HG02610 (cell line): ENCODE results near the gene CLK2.
"Not testable (repeated sequence)": the region's sequence is repeated elsewhere in the genome, so short reads cannot be mapped to it uniquely, and the experiment has no call there.

ENCODE experiments used
- ATAC-seq: cut with Tn5 transposase; IDR thresholded peaks from one replicate; pipeline ENCODE4 v1.9.1; 2021; ENCODE audit warnings: mild to moderate bottlenecking, moderate library complexity; ENCODE audit not compliant: unreplicated experiment

Gene CLK2

DNA sequence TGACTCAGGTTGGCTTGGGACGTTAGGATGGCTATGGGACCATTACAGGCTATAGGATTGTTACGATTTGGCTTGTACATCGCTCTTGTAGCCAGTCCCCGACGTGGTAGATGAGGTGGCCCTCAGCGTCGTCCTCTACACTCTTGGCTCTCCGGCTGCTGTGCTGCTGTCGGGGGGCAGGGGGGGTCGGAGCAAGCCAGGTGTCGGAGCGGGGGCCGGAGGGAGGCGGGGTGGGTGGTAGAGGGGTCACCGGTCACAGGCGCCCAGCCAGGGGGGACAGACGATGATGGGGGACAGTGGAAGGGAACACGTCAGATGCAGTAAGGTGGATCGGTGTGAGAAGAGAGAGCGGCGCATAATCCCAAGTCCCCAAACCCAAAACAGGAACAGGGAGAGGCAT, 4.7 kb downstream of the CLK2 start:
- no peak for ATAC-seq

DNA sequence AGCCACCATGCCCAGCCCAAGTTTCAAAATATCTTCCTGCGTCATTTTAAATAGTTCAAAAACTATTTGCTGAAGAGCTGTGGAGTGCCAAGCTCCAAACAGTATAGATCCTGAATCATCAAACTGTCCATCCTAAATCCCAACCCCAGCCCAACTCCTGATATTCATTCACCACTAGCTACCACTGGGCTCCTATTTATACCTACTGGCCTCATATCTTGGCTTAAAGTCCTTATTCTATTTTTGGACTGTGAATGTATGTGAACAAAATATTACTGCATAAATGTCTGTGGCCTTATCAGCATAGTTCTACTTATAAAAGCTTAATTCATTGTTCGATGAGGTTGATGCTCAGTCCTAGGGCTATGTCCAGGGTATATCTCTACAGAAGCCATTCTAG, 5.9 kb downstream of the CLK2 start:
- no peak for ATAC-seq

DNA sequence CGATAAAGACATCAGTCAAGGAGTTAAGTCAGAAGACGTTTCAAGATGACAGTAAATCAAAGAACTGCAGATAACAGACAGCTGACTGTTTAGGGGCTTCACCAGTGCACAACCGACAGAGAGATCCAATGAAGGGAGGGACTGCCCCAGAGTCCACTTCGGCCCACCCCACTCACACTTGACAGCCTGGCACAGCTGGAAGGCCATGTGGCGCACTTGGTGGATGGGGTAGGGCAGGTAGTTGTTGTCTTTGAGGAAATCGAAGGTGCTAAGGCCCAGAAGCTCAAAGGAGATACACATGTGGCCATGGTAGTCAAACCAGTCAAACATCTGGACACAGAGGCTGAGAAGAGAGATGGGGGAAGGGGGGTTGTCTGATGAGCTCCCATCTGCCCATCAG, 6.8 kb downstream of the CLK2 start:
- ATAC-seq, result no peak

- ATAC-seq, result no peak
Measured at GRCh38 chr1:155263067-155263466, 10.2 kb downstream of the CLK2 start.

DNA sequence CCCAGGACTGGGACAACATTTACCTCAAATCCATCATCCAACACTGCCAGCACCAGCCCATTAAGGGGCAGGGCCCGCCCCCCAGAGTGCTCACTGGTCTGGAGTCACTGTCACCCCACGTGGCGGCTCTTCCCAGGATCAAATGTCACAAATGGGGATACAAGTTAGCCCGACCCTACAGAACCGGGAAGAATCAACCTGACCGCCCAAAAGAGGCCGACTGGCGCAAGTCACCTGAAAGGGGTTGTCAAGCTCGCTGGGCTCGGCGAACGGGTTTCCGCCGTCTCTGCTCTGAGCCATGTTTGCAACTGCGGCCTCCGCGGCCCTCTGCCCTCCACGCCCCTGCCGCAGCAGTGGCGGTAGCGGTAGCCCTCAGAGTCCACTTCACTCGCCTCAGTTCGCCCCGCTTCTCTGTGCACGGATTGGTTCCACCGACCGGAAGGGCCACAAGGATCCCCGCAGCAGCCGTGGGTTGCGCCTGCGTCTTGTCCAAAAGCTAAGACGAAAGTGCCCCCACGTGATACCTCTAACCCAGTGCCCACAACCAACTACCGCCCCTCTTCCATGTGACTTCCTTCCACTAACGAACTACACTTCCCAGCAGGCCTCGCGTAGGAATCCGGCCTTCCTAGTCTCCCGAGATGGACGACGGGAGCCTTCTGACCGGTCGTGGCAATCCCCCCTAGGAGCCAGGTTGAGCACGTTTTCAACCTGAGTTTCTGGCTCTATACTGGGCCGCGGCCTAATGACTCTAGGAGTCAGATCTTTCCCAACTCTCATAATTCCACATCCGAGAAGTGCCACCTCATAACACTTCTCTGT, 11.2 kb downstream of the CLK2 start, which contains the start of gene SCAMP3:
Gene SCAMP3 (minus strand): TSS at position 509 of the 822 bp plus-strand sequence. CDS start 209 bp downstream, at position 300.
- ATAC-seq, result peak; percentile 90

GRCh38 chr1:155261493-155261851, 11.8 kb downstream of the CLK2 start:
- peak; percentile 10 for ATAC-seq

GRCh38 chr1:155260276-155260675, 13.0 kb downstream of the CLK2 start:
- ATAC-seq, result no peak

GRCh38 chr1:155256058-155256852, 17.0 kb downstream of the CLK2 start:
- ATAC-seq, result no peak

- peak; percentile 64 for ATAC-seq
Measured at GRCh38 chr1:155255243-155256007, 17.9 kb downstream of the CLK2 start, which contains the start of gene ENTREP3. Gene ENTREP3, minus strand, starts transcription at chr1:155255483. Its CDS starts 606 bp downstream, at chr1:155254877.

DNA sequence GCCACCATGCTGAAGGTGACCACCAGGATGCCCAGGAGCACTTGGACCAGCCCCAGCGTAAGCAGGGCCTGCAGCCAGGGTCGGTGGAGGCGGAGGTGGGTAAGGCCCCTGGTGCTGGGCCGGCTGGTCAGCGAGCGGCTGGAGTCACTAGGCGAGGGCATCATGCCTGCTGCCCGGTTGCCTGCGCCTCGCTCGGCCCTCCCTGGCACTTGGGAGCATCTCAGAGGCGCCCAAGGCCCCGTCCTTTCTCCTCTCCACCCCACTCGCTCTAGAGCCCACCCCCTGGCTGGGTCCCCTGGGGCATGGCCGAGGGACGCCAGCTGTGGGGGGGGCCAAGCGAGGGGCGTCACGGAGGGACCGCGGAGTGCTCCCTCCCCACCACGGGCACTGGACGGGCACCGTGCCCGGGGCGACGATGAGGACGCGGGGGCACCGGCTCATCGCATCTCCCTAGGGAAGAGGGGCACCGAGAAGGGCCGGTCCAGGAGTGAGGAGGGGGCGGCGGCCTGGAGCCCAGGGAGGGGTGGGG, 18.5 kb downstream of the CLK2 start:
- no peak for ATAC-seq

DNA sequence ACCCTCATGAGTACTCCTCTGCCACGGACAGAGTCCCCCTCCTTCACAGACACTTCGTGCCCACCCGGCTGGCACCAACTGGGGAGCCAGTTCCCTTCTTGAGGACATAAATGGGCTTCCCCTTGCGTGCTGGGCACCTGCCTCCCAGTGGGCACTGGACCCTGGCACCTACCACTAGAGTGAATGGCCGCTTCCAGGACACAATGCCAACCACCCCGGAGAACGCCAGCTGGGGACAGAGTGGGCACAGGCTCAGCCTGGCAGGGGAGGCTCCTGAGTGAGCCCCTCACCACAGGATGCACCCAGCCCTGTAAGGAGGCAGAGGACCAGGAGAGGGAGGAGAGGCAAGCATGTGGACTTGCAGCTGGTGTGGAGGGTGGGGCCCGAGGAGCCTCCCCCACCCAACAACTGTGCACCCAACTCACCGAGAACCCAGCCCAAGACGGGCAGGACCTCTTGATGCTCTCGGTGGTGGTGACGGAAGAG, 19.0 kb downstream of the CLK2 start:
- ATAC-seq, result no peak

DNA sequence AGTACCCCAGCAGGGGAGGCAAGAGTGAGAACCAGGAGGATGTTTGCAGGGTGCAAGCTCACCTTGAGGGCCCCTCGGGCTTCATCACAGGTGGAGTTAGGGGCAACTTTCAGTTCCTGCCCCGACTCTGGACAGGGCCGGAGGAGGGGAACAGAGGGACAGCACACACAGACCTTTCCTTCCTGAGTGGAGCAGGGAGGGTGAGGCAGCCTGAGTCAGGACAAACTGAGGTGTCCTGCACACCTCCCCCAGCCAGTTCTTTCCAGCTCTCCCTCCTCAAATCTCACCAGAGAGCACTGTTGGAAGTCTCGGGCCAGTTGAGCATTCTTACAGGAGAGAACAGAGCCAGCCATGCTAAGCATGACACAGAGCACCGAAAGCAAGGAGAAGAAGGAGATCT, 19.5 kb downstream of the CLK2 start:
- ATAC-seq, result no peak

- no peak for ATAC-seq
Measured at GRCh38 chr1:155253208-155253607, 20.1 kb downstream of the CLK2 start.

DNA sequence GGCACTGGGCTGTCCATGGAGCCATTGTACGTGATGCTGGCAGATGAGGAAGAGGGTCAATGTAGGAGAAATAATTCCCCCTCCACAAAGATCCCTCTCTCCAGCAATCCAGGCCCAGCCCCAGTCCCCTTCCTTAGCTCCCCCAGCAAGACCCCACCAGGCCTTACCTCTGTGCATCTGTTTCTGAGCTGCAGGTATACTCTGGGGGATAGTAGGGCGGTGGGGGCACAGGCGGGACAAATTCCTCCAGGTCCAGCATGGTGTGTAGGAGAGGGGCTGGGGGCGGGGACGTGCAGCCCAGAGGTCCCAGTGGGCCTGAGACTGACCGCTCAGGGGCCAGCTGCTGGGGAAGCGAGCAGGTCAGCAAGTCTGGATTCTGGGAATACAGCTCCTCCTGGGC, 21.7 kb downstream of the CLK2 start:
- ATAC-seq, result no peak

GRCh38 chr1:155250633-155251449, 22.5 kb downstream of the CLK2 start:
- peak; percentile 83 for ATAC-seq

DNA sequence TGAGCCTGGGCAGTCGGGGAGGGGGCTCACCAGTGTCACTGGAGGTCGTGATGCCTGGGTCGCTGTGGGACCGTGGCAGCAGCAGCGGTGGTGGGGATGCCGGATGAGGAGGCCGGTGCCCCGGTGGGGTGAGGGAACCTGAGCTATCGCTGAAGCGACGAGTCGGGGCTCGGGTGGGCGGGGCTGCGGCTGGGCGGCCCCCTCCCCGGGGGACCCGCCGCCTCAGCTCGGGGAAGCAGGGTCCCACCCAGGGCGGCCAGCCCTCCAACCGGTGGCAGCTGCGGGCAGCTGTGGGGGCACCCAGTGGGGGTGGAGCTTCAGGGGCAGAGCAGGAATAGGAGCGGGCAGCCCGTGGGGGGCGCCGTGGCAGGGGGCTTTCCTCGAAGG, 23.1 kb downstream of the CLK2 start:
- ATAC-seq, result peak; percentile 8

DNA sequence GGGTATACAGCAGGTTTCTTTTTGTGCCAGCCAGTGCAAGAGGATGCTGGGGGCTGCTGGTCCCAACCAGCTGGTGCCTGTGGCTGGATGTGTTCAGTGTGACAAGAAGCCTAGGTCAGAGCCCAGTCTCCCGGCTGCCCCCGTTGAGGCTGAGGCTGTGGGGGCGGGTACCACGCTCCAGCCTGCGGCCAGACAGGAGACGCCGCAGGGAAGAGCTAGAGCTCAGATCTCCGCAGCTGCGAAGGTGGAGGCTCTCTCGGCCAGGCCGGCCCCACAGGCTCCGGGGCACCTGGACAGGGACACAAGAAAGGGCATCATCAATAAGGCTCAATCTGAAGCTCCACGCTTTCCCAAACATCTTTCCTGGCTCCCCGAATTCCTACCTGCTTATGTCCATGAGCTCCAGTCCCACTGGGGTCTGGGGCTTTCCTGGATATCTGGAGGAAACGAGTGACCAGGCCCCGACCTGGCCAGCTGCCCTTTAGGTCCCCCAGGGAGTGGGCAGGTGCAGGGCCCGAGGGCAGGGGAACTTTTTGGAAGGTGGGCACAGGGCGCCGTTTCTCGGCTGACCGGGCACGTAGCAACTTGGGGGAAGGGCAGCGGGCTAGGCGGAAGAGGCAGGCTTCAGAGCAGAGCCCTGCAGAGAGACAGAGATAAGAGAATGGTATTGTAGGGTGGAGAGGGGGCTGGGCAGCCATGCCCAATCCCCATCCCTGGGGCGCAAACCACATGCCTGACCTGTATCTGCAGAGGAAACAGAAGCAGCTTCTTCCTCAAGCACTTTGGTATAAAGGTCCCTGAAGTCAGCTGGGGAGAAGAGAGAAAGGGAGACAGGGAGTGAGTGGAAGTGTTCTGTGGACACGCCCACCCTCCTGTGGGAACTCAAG, 25.4 kb downstream of the CLK2 start:
- no peak for ATAC-seq

- not testable (repeated sequence) for ATAC-seq
Measured at GRCh38 chr1:155246796-155247195, 26.5 kb downstream of the CLK2 start.

- no peak for ATAC-seq
Measured at GRCh38 chr1:155245163-155245524, 28.2 kb downstream of the CLK2 start.
